GM12873 (cell line): ENCODE data around the gene SCN2B.

Experiments used
- CTCF ChIP-seq: IDR thresholded peaks from 2 replicates; pipeline ENCODE4 v1.5.1; 2012; ENCODE audit warnings: low read depth, mild to moderate bottlenecking, moderate library complexity, low read length, control low read depth; ENCODE audit not compliant: insufficient read depth; ENCODE audit errors: missing control alignments

SCN2B gene

GRCh38 chr11:118139578-118139977 lies 36.9 kb downstream of the SCN2B start:
- TF ChIP-seq CTCF = no peak

- no peak for TF ChIP-seq CTCF
These were observed 37.5 kb downstream of the SCN2B start for GRCh38 chr11:118138839-118139420.

GRCh38 chr11:118136801-118137200 lies 39.6 kb downstream of the SCN2B start:
- TF ChIP-seq CTCF = no peak

- no peak for TF ChIP-seq CTCF
These were observed 40.1 kb downstream of the SCN2B start for GRCh38 chr11:118136341-118136740.

GRCh38 chr11:118135796-118136165 lies 40.7 kb downstream of the SCN2B start:
- no peak for TF ChIP-seq CTCF

GRCh38 chr11:118135051-118135795 lies 41.2 kb downstream of the SCN2B start:
- TF ChIP-seq CTCF = no peak

- TF ChIP-seq CTCF = no peak
These were observed 42.6 kb downstream of the SCN2B start for GRCh38 chr11:118133816-118134215.
